GM12878 (cell line): Measurements from ENCODE around the gene M1AP. TPM values are rescaled to one million over a fixed set of nuclear protein-coding genes. Genes with fewer than 3 reads are reported as not detected.

Experiments used
- ATAC-seq: fragments of 200-7000 bp; cut with Tn5 transposase; 3 replicates; pipeline ENCODE4 v1.9.1; 2020; ENCODE audit warnings: mild to moderate bottlenecking, moderate library complexity
- BruUV-seq: library from RNA; stranded (reverse); fragments of 400-500 nt; replicated peaks from 2 replicates; lab custom pipeline; 2021; lab: Mats Ljungman, UMichigan
- CTCF ChIA-PET: fragments of 300-600 bp; sonication (Branson Sonifier 250); formaldehyde crosslinking; extraction: SDS; loops from one replicate; lab custom pipeline; 2021; ENCODE audit warnings: inconsistent platforms; lab: Yijun Ruan, JAX
- POLR2A ChIA-PET: fragments of 350-600 bp; formaldehyde crosslinking; extraction: SDS; loops from one replicate; lab custom pipeline; 2021; ENCODE audit warnings: inconsistent platforms; lab: Charles Lee
- RAD21 ChIA-PET: fragments of 300-600 bp; sonication (Branson Sonifier 250); formaldehyde crosslinking; loops from one replicate; lab custom pipeline; 2023; ENCODE audit warnings: antibody characterized with exemption; ENCODE audit not compliant: unreplicated experiment; lab: Charles Lee
- SMC1A ChIA-PET: fragments of 300-600 bp; sonication (Branson Sonifier 250); formaldehyde crosslinking; loops from one replicate; lab custom pipeline; 2023; ENCODE audit not compliant: unreplicated experiment, uncharacterized antibody; lab: Charles Lee
- DNase-seq: peaks from one replicate; pipeline ENCODE4 v3.0.0-alpha.2; 2011; ENCODE audit warnings: low read depth, low spot score
- FAIRE-seq: peaks from 3 replicates; lab custom pipeline; 2011; peaks lifted over from hg19 to GRCh38; lab: Jason Lieb, UNC
- H2AFZ ChIP-seq: 2 replicates; pipeline ENCODE4 v1.6.0; 2011; ENCODE audit warnings: low read depth, low read length, control low read depth; ENCODE audit not compliant: control insufficient read depth
- H3K27ac ChIP-seq: 2 replicates; pipeline ENCODE4 v1.5.1; 2011; ENCODE audit warnings: control low read depth; ENCODE audit not compliant: control insufficient read depth, insufficient read depth
- H3K27me3 ChIP-seq, 2 experiments: replicated peaks in 1 of 2; 2 replicates each; pipeline versions ENCODE4 v1.6.0 to v1.6.1; 2011; ENCODE audit warnings: low read length in 1 of 2; ENCODE audit not compliant: control insufficient read depth in 2 of 2, insufficient read depth in 2 of 2
- H3K36me3 ChIP-seq, 2 experiments: 2 replicates each; pipeline ENCODE4 v1.5.1; 2011; ENCODE audit warnings: low read length in 1 of 2; ENCODE audit not compliant: control insufficient read depth in 2 of 2, insufficient read depth in 2 of 2
- H3K4me1 ChIP-seq: 2 replicates; pipeline ENCODE4 v1.6.1; 2011; ENCODE audit warnings: mild to moderate bottlenecking, low read length, moderate library complexity, mixed read lengths; ENCODE audit not compliant: control insufficient read depth, insufficient read depth
- H3K4me2 ChIP-seq: 2 replicates; pipeline ENCODE4 v1.6.0; 2011; ENCODE audit warnings: control low read depth; ENCODE audit not compliant: control insufficient read depth, insufficient read depth
- H3K4me3 ChIP-seq: fragments of 200-600 bp; sonication (generic); 2 replicates; pipeline ENCODE4 v1.5.1; 2016
- H3K79me2 ChIP-seq: 2 replicates; pipeline ENCODE4 v1.6.0; 2011; ENCODE audit warnings: low read length; ENCODE audit not compliant: control insufficient read depth, insufficient read depth
- H3K9ac ChIP-seq: 2 replicates; pipeline ENCODE4 v1.8.0; 2011; ENCODE audit warnings: low read length, control low read depth, mixed read lengths; ENCODE audit not compliant: control insufficient read depth, insufficient read depth
- H3K9me3 ChIP-seq: replicated peaks from 3 replicates; pipeline ENCODE4 v1.5.1; 2011; ENCODE audit warnings: mild to moderate bottlenecking, low read length; ENCODE audit not compliant: control insufficient read depth, insufficient read depth
- H4K20me1 ChIP-seq: 2 replicates; pipeline ENCODE4 v1.6.0; 2011; ENCODE audit not compliant: control insufficient read depth, insufficient read depth
- BACH1 ChIP-seq: fragments of 450-650 bp; IDR thresholded peaks from 2 replicates; pipeline ENCODE4 v1.6.1; 2017; ENCODE audit warnings: mild to moderate bottlenecking, borderline replicate concordance
- BCLAF1 ChIP-seq: fragments of 450-650 bp; IDR thresholded peaks from 2 replicates; pipeline ENCODE4 v1.6.1; 2017; ENCODE audit warnings: antibody characterized with exemption, mild to moderate bottlenecking, moderate library complexity
- BMI1 ChIP-seq: fragments of 450-650 bp; IDR thresholded peaks from 2 replicates; pipeline ENCODE4 v1.6.1; 2016; ENCODE audit warnings: mild to moderate bottlenecking, moderate library complexity, borderline replicate concordance
- GABPA ChIP-seq: IDR thresholded peaks from 2 replicates; pipeline ENCODE4 v1.6.1; 2014; ENCODE audit warnings: antibody characterized with exemption, low read depth, mild to moderate bottlenecking, inconsistent platforms
- JUND ChIP-seq: IDR thresholded peaks from 2 replicates; pipeline ENCODE4 v1.6.1; 2012; ENCODE audit warnings: low read depth, mild to moderate bottlenecking, low read length, improper control_type of control experiment, moderate library complexity
- NR2C1 ChIP-seq: fragments of 450-650 bp; IDR thresholded peaks from 2 replicates; pipeline ENCODE4 v1.6.1; 2017; ENCODE audit warnings: antibody characterized with exemption, mild to moderate bottlenecking, moderate library complexity
- SMAD5 ChIP-seq: IDR thresholded peaks from 2 replicates; pipeline ENCODE4 v1.6.1; 2016; ENCODE audit warnings: antibody characterized with exemption, low read depth
- SPI1 ChIP-seq: IDR thresholded peaks from 2 replicates; pipeline ENCODE4 v1.6.1; 2011; ENCODE audit warnings: low read depth, mild to moderate bottlenecking, low read length, moderate library complexity, borderline replicate concordance; ENCODE audit not compliant: insufficient read depth
- SUPT20H ChIP-seq: IDR thresholded peaks from 2 replicates; pipeline ENCODE4 v1.6.1; 2011; ENCODE audit warnings: low read depth, mild to moderate bottlenecking, low read length, moderate library complexity, borderline replicate concordance; ENCODE audit not compliant: control insufficient read depth
- ZNF384 ChIP-seq: IDR thresholded peaks from 2 replicates; pipeline ENCODE4 v1.6.1; 2012; ENCODE audit warnings: low read depth, mild to moderate bottlenecking, low read length, improper control_type of control experiment, borderline replicate concordance
- WGBS: methylation state at CpG from one replicate; pipeline ENCODE4 v1.1.6; 2016; ENCODE audit warnings: low lambda C conversion rate; ENCODE audit not compliant: insufficient replicate concordance, insufficient coverage; ENCODE audit errors: missing lambda C conversion rate; 5-methylcytosine and 5-hydroxymethylcytosine counted together
- in situ Hi-C: fragments of 300-500 bp; cut with MboI; formaldehyde crosslinking; loops from 9 replicates; pipeline ENCODE4 v1.14.3; 2018; ENCODE audit warnings: mixed read lengths
- intact Hi-C: fragments of 100-400 bp; cut with micrococcal nuclease; formaldehyde crosslinking; loops from one replicate; pipeline ENCODE4 v1.14.2; 2022; ENCODE audit not compliant: unreplicated experiment
- polyA plus RNA-seq, 11 experiments: library from polyadenylated mRNA; depleted of rRNA in 4 of 11; unstranded in 6 of 11; stranded (reverse) in 5 of 11; fragments of >200 nt; fragmentation: Nextera tagmentation in 4 of 11; fragmentation: Illumina TruSeq in 1 of 11; extraction: Ambion mirVana in 4 of 11; extraction: Trizol in 1 of 11; gene quantifications; 1 replicate in 1 of 11; 2 replicates in 10 of 11; pipeline versions ENCODE4 v1.2.1 to v1.2.3, GENCODE V29; 2011 to 2016; ENCODE audit warnings: inconsistent platforms in 2 of 11, missing spikeins in 2 of 11, low read depth in 1 of 11
- total RNA-seq, 4 experiments: library from RNA; depleted of rRNA in 3 of 4; stranded (reverse); fragments of >200 nt in 3 of 4; fragmentation: Illumina TruSeq in 1 of 4; extraction: Trizol in 1 of 4; gene quantifications; 2 replicates each; pipeline versions ENCODE4 v1.2.1 to v1.2.3, GENCODE V29; 2013 to 2021
- TF ChIP-seq, protein P1 (sequence below): fragments of 450-650 bp; IDR thresholded peaks from 2 replicates; pipeline ENCODE4 v1.6.1; 2017; ENCODE audit warnings: mild to moderate bottlenecking, moderate library complexity
- TF ChIP-seq, protein P2 (sequence below): fragments of 450-650 bp; IDR thresholded peaks from 2 replicates; pipeline ENCODE4 v1.6.1; 2017; ENCODE audit warnings: mild to moderate bottlenecking, low read depth, inconsistent platforms; ENCODE audit not compliant: poor library complexity, severe bottlenecking

Gene M1AP
- total and polyA plus RNA-seq, 10 of the 15 experiments (the other 5 are each of a cell fraction or from before 2014, with no cell fraction given): 0.04 to 0.32 (median 0.16) TPM; not detected in 4

- TF ChIP-seq, protein P1, sequence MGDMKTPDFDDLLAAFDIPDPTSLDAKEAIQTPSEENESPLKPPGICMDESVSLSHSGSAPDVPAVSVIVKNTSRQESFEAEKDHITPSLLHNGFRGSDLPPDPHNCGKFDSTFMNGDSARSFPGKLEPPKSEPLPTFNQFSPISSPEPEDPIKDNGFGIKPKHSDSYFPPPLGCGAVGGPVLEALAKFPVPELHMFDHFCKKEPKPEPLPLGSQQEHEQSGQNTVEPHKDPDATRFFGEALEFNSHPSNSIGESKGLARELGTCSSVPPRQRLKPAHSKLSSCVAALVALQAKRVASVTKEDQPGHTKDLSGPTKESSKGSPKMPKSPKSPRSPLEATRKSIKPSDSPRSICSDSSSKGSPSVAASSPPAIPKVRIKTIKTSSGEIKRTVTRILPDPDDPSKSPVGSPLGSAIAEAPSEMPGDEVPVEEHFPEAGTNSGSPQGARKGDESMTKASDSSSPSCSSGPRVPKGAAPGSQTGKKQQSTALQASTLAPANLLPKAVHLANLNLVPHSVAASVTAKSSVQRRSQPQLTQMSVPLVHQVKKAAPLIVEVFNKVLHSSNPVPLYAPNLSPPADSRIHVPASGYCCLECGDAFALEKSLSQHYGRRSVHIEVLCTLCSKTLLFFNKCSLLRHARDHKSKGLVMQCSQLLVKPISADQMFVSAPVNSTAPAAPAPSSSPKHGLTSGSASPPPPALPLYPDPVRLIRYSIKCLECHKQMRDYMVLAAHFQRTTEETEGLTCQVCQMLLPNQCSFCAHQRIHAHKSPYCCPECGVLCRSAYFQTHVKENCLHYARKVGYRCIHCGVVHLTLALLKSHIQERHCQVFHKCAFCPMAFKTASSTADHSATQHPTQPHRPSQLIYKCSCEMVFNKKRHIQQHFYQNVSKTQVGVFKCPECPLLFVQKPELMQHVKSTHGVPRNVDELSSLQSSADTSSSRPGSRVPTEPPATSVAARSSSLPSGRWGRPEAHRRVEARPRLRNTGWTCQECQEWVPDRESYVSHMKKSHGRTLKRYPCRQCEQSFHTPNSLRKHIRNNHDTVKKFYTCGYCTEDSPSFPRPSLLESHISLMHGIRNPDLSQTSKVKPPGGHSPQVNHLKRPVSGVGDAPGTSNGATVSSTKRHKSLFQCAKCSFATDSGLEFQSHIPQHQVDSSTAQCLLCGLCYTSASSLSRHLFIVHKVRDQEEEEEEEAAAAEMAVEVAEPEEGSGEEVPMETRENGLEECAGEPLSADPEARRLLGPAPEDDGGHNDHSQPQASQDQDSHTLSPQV: no peak
- no peak for TF ChIP-seq NR2C1
Observed at GRCh38 chr2:74606927-74607326, 41.2 kb downstream of the M1AP start (continued).

DNA sequence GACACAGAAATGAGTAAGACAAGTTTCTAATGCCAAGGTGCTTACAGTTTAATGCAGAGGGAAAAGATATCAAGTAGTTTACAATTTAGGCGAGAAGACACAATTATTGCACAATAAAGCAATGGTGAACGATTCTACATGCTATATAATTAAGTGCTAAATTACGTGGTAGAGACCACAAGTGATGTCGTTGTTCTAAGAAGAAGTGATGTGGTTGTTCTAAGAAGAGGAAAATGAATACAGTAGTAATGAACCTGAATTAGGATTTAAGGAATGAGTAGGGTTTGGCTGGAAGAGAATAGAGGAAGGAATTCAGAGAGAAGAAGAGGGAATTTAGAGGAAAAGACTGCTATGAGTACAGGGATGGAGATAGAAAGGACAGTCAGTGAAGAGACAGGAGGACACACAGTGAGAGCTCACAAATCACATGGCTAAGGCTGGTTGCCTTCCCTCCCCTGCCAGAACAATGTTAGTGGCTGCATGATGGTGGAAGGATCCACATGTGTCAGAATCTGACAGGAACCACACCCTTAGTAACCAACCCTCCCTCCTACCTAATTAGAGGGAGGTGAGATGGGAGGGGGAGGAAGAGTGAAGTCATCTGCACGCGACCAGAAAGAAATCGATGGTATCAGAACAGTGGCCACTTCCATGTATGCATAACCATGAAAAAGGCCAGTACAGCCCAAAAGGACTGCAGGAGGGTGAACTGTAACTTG is 44.7 kb downstream of the M1AP start:
- no peak for FAIRE-seq
- TF ChIP-seq SPI1 (no peak), SUPT20H (no peak), ZNF384 (no peak), BMI1 (no peak), BACH1 (no peak), SMAD5 (no peak), BCLAF1 (no peak), GABPA (no peak), JUND (no peak)
- TF ChIP-seq, protein P2, sequence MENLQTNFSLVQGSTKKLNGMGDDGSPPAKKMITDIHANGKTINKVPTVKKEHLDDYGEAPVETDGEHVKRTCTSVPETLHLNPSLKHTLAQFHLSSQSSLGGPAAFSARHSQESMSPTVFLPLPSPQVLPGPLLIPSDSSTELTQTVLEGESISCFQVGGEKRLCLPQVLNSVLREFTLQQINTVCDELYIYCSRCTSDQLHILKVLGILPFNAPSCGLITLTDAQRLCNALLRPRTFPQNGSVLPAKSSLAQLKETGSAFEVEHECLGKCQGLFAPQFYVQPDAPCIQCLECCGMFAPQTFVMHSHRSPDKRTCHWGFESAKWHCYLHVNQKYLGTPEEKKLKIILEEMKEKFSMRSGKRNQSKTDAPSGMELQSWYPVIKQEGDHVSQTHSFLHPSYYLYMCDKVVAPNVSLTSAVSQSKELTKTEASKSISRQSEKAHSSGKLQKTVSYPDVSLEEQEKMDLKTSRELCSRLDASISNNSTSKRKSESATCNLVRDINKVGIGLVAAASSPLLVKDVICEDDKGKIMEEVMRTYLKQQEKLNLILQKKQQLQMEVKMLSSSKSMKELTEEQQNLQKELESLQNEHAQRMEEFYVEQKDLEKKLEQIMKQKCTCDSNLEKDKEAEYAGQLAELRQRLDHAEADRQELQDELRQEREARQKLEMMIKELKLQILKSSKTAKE: no peak

More for the DNA sequence above, 44.7 kb downstream of the M1AP start:
- no TSS peak for BruUV-seq
- no peaks in the 10 kb centered on the region for H3K4me1 ChIP-seq
- no peaks in the 10 kb centered on the region for H4K20me1 ChIP-seq
- intact Hi-C loops: no loop called here
- in situ Hi-C loops: no loop called here
- H3K27ac ChIP-seq: no peak overlapping the region
- ATAC-seq (no peak), DNase-seq (no peak)
- ChIA-PET POLR2A (interaction anchor here (1.3 kb wide), 1 partner anchor 11 kb away, joined by 3 read pairs; no protein-coding TSS in a partner anchor), CTCF (interaction anchor here (7.6 kb wide), 1 partner anchor 15 kb away, joined by 74 read pairs; no protein-coding TSS in a partner anchor), SMC1A (interaction anchor here (0.6 to 6.7 kb wide), 3 partner anchors 9 to 14 kb away, joined by 3 to 44 read pairs (median 5); no protein-coding TSS in a partner anchor), RAD21 (no interaction called here)
- no peak overlapping the region for H2AFZ ChIP-seq
- no peak overlapping the region for H3K4me3 ChIP-seq
- H3K27me3 ChIP-seq: no peaks in the 10 kb centered on the region; a peak in 3 of 4 replicates
- no peak overlapping the region for H3K4me2 ChIP-seq
- no peak overlapping the region for H3K9ac ChIP-seq
- WGBS: 35% methylated on average over 7 of the region's 7 CpGs
- no peaks in the 10 kb centered on the region for H3K9me3 ChIP-seq
- no peaks in the 10 kb centered on the region for H3K36me3 ChIP-seq
- H3K79me2 ChIP-seq: no peaks in the 10 kb centered on the region
